K562 (cell line): ENCODE data around the gene DSTYK. TPM values are rescaled to one million over a fixed set of nuclear protein-coding genes. Genes with fewer than 3 reads are reported as not detected.

Experiments
- CBX3 ChIP-seq, 2 experiments: IDR thresholded peaks; 1 replicate in 1 of 2; 2 replicates in 1 of 2; pipeline ENCODE4 v1.6.1; 2012; ENCODE audit warnings: inconsistent platforms in 2 of 2, low read length in 2 of 2, borderline replicate concordance in 1 of 2, control low read depth in 1 of 2
- CBX5 ChIP-seq: IDR thresholded peaks from 2 replicates; pipeline ENCODE4 v1.6.1; 2014; ENCODE audit warnings: low read depth, borderline replicate concordance
- CC2D1A ChIP-seq: fragments of 450-650 bp; IDR thresholded peaks from 2 replicates; pipeline ENCODE4 v1.6.1; 2017; ENCODE audit warnings: mild to moderate bottlenecking
- CUX1 ChIP-seq: fragments of 200-800 bp; sonication (Bioruptor generic); IDR thresholded peaks from 2 replicates; pipeline ENCODE4 v1.6.1; 2016; ENCODE audit warnings: missing genetic modification characterization, missing compliant biosample characterization
- DIDO1 ChIP-seq: fragments of 450-650 bp; IDR thresholded peaks from 2 replicates; pipeline ENCODE4 v1.6.1; 2016; ENCODE audit warnings: low read depth, missing biosample characterization, missing genetic modification characterization
- DPF2 ChIP-seq: fragments of 450-650 bp; IDR thresholded peaks from 2 replicates; pipeline ENCODE4 v1.6.1; 2016
- GTF2F1 ChIP-seq: IDR thresholded peaks from 2 replicates; pipeline ENCODE4 v1.6.1; 2011; ENCODE audit warnings: low read depth, low read length, improper control_type of control experiment
- LEF1 ChIP-seq: fragments of 450-650 bp; IDR thresholded peaks from 2 replicates; pipeline ENCODE4 v1.6.1; 2016; ENCODE audit warnings: mild to moderate bottlenecking
- MAZ ChIP-seq, 2 experiments: fragments of 450-650 bp in 1 of 2; sonication (generic) in 1 of 2; formaldehyde crosslinking; IDR thresholded peaks in 1 of 2; conservative IDR thresholded peaks in 1 of 2; 2 replicates each; pipeline versions ENCODE4 v1.4.0 to v1.5.0; 2020; ENCODE audit warnings: mild to moderate bottlenecking in 1 of 2, missing genetic modification reagents in 1 of 2
- MEIS2 ChIP-seq: fragments of 450-650 bp; IDR thresholded peaks from 2 replicates; pipeline ENCODE4 v1.6.1; 2014; ENCODE audit warnings: mild to moderate bottlenecking; ENCODE audit not compliant: partially characterized antibody
- SAP30 ChIP-seq: fragments of 200-600 bp; sonication (generic); IDR thresholded peaks from 2 replicates; pipeline ENCODE4 v1.6.1; 2012; ENCODE audit warnings: borderline replicate concordance, low read depth, mild to moderate bottlenecking, moderate library complexity, low read length, control low read depth, inconsistent platforms; ENCODE audit not compliant: insufficient read depth, poor library complexity, severe bottlenecking
- STAT5A ChIP-seq: IDR thresholded peaks from 2 replicates; pipeline ENCODE4 v1.6.1; 2012; ENCODE audit warnings: low read length, inconsistent platforms, borderline replicate concordance
- TAF7 ChIP-seq: fragments of 450-650 bp; IDR thresholded peaks from 2 replicates; pipeline ENCODE4 v1.6.1; 2016; ENCODE audit warnings: missing genetic modification characterization, missing compliant biosample characterization
- TBL1XR1 ChIP-seq, 2 experiments: IDR thresholded peaks; 2 replicates each; pipeline ENCODE4 v1.6.1; 2012; ENCODE audit warnings: improper control_type of control experiment in 2 of 2, low read length in 2 of 2, mild to moderate bottlenecking in 1 of 2
- TBP ChIP-seq: optimal IDR thresholded peaks from 2 replicates; pipeline ENCODE3; 2011; ENCODE audit warnings: low read depth, low read length, improper control_type of control experiment
- THRAP3 ChIP-seq: fragments of 450-650 bp; IDR thresholded peaks from 2 replicates; pipeline ENCODE4 v1.6.1; 2016; ENCODE audit warnings: mild to moderate bottlenecking, inconsistent platforms, borderline replicate concordance
- ZBTB34 ChIP-seq: fragments of 250-450 bp; sonication (Bioruptor Pico); IDR thresholded peaks from 2 replicates; pipeline ENCODE4 v1.8.0; 2021; ENCODE audit warnings: mild to moderate bottlenecking, moderate library complexity
- ZNF766 ChIP-seq: fragments of 200-800 bp; sonication (Bioruptor generic); conservative IDR thresholded peaks from 2 replicates; pipeline ENCODE4 v1.6.1; 2016; ENCODE audit warnings: missing genetic modification characterization, missing compliant biosample characterization
- polyA plus RNA-seq, 8 experiments: library from polyadenylated mRNA; depleted of rRNA in 4 of 8; stranded (reverse) in 5 of 8; unstranded in 3 of 8; fragments of >200 nt; fragmentation: Nextera tagmentation in 2 of 8; fragmentation: Illumina TruSeq in 1 of 8; extraction: Ambion mirVana in 2 of 8; extraction: Trizol in 1 of 8; gene quantifications; 2 replicates each; pipeline versions ENCODE4 v1.2.1 to v1.2.3, GENCODE V29; 2011 to 2014; ENCODE audit warnings: inconsistent platforms in 1 of 8, missing spikeins in 1 of 8
- total RNA-seq, 7 experiments: library from RNA; depleted of rRNA in 6 of 7; stranded (reverse); fragments of >200 nt in 6 of 7; fragmentation: Illumina TruSeq in 2 of 7; extraction: Trizol in 2 of 7; gene quantifications; 2 replicates each; pipeline versions ENCODE4 v1.2.1 to v1.2.3, GENCODE V29; 2011 to 2021; ENCODE audit warnings: low replicate concordance in 1 of 7

The DSTYK gene
- total and polyA plus RNA-seq, 9 of the 15 experiments (the other 6 are each of a cell fraction or from before 2014, with no cell fraction given) = 4.2 to 7.1 (median 6.2) TPM

GRCh38 chr1:205211169-205211838 lies at the start of gene DSTYK (continued):
- TF ChIP-seq TBL1XR1 (IDR thresholded peaks at IDR 0.05; ENCODE audit: low read length in 2 of 2) (peak; percentile 85 to 95), ZNF766 (peak; percentile 90), LEF1 (peak; percentile 78; the same call in 1 of the 2 replicates), THRAP3 (peak; percentile 20; the same call in 1 of the 2 replicates), STAT5A (peak; percentile 57; the same call in 1 of the 2 replicates), MAZ (CRISPR knock-in tag; conservative IDR thresholded peaks at IDR 0.05 in 1 of 2, IDR thresholded peaks at IDR 0.05 in 1 of 2) (peak; percentile 97), TAF7 (tag) (peak; percentile 85), CUX1 (CRISPR knock-in tag) (0 out of 2 replicates have a peak, but pooled peaks have one; percentile 51), DPF2 (peak; percentile 87), CC2D1A (0 out of 2 replicates have a peak, but pooled peaks have one; percentile 55), DIDO1 (tag) (peak; percentile 91), CBX5 (peak; percentile 86), SAP30 (peak; percentile 74), CBX3 (IDR thresholded peaks at IDR 0.05; ENCODE audit: borderline replicate concordance in 1 of 2, low read length in 2 of 2) (peak in 1 of 2 experiments; percentile 98; a peak in 2 of 3 replicates), ZBTB34 (0 out of 2 replicates have a peak, but pooled peaks have one; percentile 40), TBP (peak; percentile 89), MEIS2 (peak; percentile 37), GTF2F1 (0 out of 2 replicates have a peak, but pooled peaks have one; percentile 33)
